Measurements from ENCODE around the gene FXYD2.

FXYD2 gene

DNA sequence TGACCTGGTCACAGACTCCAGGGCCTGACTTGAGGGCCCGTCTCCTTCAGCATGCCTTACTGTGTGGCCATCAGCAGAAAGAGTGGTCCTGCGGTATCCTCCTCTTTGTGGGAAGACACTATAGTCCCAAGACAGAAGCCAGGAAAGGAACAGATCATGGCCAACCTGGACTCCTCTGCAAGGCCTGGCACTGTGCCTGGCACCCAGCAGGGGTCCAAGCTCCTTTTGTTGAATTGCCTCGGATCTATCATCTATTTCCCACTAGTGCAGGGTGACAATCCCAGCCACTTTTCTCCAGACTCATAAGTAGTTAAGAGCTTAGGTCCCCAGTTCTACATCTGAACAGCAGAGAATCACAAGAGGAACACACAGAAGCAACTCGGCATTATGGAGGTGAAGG lies 54.5 kb downstream of the FXYD2 start:
- no peak for FAIRE-seq
- no peak for DNase-seq (ENCODE audit: insufficient read length, low spot score)
